Hematopoietic multipotent progenitor cell treated with erythropoietin and hydrocortisone succinate and interleukin-3 and kit ligand, for 17 days (in vitro differentiated cells): Measurements from ENCODE around the gene PAPOLB.
"Not testable (repeated sequence)": the region's sequence is repeated elsewhere in the genome, so short reads cannot be mapped to it uniquely, and the experiment has no call there.

Source experiments
- DNase-seq: peaks from one replicate; pipeline ENCODE4 v3.0.0-alpha.2; 2015; ENCODE audit warnings: low spot score

Gene PAPOLB

DNA sequence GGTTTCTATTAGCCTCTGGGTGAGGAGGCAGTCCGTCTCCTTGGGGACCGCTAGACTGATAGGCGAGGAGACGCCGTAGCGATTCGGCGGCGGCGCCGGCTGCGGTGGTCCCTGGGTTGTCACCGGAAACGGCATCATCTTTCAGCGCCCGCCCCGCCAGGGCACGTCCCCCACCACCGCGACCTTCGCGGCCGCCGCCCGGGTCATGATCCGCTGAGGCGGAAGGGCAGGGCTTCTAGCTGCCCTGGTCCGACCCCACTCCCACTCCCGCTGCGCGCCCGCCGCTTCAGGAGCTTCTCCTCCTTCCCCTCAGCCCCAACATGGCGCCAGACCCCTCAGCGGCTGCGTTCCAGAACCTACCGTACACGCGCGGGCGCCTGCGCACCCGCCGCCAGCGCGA lies at the start of gene PAPOLB:
Gene PAPOLB (minus strand): TSS at position 358 of the 400 bp plus-strand sequence. CDS start 220 bp downstream, at position 138.
- DNase-seq: no peak

DNA sequence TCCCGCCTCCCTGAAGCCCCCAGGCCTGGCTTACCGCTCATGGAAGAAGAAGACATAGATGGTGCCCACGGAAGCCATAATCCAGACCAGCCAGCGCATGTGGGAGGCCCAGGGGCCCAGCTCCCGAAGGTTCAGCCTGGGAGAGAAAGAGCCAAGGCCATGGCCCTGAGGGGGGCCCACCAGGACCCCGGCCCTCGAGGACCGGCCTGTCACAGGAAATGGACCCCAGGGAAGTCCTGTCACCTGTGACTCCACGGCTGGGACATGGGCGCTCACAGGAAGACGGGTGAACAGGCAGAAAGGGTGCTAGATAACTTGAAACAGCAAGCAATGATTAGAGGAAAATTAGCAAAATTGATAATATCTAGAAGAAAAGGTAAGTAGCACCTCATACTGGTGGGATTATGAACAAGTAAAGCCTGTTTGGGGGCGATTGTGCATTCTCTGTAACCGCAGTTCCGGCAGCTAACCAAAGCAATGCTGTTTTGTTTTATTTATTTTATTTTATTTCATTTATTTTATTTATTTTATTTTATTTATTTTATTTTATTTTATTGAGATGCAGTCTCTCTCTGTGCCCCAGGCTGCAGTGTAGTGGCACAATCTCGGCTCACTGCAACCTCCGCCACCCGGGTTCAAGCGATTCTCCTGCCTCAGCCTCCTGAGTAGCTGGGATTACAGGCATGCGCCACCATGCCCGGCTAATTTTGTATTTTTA lies 49.4 kb upstream of the PAPOLB start:
- no peak for DNase-seq

DNA sequence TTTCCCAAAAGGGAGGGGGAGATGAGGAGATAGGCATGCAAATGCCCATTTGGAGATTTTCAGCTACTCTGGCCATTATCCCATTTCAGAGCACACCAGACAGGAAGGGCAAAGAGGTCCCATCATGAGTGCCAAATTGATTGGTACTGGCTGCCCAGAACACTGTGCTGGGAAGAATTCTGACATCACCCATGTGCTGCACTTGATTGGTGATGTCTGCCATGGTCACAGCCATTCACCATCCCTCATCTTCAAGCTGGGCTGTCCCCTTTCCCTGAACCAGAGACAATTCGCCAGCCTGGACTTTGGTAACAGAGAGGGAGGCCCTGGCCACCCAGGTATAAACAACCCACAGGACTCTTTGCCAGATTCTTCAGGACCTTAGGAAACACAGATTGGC lies 44.9 kb upstream of the PAPOLB start:
- DNase-seq: no peak

DNA sequence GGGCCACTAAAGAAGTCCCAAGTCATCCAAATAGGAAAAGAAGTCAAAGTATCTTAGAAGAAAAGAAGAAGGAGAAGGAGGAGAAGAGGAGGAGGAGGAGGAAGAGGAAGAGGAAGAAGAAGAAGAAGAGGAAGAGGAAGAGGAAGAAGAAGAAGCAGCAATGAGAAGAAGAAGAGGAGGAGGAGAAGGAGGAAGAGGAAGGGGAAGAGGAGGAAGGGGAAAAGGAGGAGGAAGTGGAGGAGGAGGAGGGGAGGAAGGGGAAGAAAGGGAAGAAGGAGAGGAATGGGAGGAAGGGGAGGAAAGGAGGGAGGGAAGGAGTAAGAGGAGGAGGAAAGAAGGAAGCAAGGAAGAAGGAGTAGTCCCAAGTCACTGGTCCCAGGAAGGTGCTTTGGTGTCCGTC lies 43.3 kb upstream of the PAPOLB start:
- no peak for DNase-seq

DNA sequence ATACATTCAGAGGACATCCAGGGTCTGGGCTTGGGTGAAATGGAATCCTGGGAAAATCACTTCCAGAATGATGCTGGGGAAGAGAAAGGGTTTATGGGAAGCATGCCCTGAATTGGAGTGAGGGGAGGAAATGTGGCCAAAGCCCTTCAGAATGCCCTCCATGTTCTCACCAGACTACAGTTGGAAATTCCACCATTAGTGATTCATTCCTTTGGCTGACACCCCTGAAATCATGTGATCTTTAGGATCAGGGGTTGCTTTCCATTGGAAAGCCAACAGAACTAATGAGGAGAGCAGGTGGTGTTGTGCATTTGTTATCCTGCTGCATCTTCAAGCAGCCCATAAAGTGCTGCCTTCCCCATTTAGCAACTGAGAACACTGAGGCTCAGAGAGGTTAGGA lies 42.5 kb upstream of the PAPOLB start:
- DNase-seq: no peak

DNA sequence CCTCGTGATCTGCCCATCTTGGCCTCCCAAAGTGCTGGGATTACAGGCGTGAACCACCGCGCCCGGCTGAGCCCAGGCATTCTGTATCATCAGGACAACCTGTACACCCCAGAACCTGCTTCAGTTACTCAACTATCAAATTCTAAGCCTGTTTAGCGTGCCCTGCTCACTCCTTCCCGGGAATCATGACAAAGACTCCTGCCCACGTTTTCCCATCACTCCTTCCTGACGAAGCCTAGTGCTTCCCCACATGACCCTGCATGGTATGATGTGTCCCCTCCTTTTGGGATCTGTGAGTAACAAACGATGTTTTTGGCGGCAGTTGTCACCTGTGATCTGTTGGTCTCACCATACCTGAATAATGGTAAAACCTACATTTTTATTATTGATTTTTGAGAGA lies 33.9 kb upstream of the PAPOLB start:
- DNase-seq: no peak

DNA sequence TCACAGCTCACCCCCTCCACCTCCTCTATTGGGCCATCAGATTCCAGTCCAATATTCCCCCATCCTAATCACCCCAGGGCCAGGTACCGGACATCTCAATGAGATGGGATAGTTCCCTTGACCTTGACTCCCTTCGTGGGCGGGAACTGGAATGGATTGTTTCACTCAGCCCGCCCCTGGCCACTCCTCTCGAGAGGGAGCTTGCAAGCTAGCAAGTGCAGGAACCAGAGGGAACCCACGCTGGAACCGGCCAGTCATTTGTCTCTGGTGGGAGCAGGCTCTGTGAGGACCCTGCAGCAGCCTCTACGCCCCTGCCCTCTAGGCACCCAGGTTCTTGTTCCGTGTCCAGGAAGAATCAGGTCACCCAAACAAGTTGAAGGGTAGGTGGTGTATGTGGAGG lies 32.7 kb upstream of the PAPOLB start:
- DNase-seq: no peak

DNA sequence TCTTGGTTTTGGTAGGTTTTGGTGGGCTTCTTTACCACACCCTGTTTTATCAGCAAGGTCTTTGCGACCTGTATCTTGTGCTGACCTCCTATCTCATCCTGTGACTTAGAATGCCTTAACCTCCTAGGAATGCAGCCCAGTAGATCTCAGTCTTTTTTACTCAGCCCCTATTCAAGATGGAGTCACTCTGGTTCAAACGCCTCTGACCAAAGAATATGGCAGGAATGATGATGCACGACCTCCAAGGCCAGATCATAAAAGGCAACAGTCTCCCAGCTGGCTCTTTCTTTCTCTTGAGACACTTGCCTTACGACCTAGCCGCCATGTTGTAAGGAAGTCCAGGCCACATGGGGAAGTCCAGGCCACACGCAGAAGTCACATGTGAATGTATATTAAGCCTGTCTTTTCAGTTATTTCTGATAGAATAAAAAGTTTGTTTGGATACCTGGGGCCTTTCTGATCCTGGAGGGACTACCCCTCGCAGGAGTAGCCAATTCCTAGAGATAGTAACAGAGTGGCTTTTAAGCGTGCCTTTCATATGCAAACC lies 32.2 kb upstream of the PAPOLB start:
- no peak for DNase-seq

DNA sequence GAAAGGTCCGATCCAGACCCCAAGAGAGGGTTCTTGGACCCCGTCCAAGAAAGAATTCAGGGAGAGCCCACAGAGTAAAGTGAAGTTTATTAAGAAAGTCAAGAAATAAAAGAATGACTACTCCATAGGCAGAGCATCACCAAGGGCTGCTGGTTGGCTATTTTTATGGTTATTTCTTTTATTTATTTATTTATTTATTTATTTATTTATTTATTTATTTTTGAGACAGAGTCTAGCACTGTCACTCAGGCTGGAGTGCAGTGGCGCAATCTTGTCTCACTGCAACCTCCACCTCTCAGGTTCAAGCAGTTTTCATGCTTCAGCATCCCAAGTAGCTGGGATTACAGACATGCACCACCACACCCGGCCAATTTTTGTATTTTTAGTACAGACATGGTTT lies 31.4 kb upstream of the PAPOLB start:
- not testable (repeated sequence) for DNase-seq

DNA sequence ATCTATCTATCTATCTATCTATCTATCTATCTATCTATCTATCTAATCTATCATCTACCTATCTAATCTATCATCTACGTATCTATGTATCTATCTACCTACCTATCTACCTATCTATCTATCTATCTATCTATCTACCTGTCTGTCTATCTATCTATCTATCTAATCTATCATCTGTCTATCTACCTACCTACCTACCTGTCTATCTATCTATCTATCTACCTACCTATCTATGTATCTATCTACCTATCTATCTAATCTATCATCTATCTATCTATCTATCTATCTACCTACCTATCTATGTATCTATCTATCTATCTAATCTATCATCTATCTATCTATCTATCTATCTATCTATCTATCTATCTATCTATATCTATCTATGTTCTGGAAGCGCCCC lies 29.7 kb upstream of the PAPOLB start:
- DNase-seq: not testable (repeated sequence)

DNA sequence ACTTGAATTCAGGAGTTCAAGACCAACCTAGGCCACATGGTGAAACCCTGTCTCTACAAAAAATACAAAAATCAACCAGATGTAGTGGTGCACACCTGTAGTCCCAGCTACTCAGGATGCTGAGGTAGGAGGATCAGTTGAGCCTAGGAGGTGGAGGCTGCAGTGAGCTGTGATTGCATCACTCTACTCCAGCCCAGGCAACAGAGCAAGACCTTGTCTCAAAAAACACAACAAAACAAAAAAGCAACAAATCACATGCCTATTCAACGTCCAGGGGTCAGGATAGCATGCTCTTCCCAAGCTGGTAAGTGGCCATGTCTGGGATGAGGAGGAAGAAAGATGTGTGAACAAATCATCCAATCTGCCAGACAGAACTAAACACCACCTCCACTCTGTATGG lies 27.9 kb upstream of the PAPOLB start:
- no peak for DNase-seq

DNA sequence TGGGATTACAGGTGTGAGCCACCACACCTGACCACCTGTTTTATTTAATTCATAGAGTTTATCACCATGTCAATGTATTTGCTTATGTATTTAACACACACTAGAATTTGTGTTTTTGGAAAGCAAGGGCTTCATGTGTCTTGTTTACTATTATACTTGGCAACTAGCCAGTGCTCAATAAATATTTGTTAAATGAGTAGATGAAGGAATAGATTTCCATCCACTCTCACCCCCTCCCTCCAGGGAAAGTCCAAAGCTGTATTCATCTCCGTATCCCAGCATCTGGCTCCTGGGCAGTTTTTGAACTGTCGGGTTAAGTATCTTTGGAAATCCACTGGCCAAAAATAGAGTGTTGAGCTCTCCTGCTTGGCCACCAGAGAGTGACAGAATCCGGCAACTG lies 26.3 kb upstream of the PAPOLB start:
- DNase-seq: no peak

DNA sequence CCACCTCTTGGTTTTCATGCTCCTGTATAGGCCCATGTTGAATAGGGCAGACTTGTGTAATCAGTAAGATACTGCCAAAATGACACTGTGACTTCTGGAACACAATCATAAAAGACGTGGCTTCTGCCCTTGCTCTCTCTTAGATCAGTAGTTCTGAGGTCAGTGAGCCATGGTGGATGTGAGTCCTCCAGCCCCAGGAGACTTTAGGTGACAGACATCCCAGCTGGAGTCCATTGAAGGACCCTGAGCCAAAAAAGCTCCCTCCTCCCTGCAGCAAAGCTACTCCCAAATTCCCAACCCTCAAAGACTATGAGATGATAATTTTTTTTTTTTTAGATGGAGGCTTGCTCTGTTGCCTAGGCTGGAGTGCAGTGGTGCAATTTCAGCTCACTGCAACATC lies 24.8 kb upstream of the PAPOLB start:
- DNase-seq: no peak

DNA sequence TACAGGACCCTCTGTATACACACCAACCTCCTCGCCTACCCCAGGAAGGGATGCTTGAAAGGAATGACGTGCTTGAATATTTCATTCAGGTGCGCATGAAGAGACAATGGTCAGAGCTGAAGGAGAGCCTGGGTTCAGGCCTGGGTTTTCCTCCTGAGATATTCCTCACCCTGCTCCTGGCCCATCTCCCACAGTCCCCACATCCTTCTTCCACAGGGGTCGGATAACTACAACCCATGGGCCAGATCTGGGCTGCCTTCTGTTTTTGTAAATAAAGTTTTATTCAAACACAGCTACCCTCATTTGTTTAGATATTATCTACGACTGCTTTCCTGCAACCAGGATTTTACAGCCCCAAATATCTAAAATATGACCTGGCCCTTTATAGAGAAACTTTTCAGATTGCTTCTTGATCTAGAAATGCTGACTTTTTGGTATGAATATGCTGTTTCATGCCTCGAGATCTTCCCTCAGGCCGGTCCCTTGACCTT lies 23.5 kb upstream of the PAPOLB start:
- no peak for DNase-seq

DNA sequence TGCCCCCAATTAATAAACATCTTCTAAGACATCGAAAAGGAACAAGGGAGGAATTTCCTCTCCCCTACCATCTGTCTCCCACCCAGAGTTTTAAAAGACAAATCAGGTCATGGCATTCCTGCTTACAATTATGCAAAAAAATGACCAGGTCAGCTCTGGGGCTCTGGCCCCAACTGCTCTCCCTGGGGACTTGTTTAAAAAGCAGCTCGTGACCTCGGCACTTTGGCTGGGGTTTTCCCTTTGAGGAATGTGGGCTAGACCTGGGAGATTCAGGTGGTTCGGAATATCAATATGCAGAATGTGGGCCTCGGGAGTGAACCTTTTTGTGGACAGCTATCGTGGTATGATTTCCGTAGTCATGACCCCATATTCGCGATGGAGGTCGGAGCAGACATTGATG lies 22.3 kb upstream of the PAPOLB start:
- DNase-seq: no peak

DNA sequence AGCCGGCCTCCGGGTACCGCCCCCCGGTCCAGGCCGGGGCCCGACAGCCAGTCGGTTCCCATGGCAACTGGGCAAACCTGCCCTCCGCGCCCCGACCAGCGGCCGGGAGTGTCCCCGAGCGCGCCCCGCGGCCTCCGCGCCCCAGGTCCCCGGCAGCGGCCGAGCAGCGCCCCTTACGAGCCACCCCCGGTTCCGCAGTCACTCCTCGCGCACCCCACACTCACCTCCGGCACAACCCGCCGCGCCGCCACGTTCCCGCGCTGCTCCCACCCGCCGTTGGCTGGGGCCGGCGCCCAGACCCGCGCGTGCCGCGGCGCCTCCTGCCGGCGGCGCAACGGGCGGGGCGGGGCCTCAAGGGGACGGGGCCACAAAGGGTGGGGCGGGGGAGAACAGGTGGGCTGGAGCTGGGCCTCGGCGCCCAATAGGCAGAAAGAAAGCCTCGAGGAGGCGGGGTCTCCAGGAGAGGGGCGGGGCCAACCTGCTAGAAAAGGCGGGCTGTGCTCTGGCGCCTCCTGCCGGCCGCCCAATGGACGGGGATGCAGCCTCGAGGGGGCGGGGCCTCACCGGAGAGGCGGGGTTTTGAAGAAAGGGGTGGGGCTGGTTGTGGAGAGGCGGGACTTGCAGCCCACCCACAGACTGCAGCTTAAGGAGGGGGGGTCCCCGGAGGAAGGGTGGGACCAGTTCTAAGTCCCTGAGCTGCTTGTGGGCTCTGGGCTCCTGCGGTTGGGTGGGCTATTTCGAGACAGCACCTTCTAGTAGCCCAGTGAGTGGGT lies 21.7 kb upstream of the PAPOLB start, which contains the start of gene RADIL:
Gene RADIL (minus strand): TSS at position 345 of the 773 bp plus-strand sequence. CDS start 5,577 bp downstream, outside the sequence.
- peak; percentile 75 for DNase-seq

DNA sequence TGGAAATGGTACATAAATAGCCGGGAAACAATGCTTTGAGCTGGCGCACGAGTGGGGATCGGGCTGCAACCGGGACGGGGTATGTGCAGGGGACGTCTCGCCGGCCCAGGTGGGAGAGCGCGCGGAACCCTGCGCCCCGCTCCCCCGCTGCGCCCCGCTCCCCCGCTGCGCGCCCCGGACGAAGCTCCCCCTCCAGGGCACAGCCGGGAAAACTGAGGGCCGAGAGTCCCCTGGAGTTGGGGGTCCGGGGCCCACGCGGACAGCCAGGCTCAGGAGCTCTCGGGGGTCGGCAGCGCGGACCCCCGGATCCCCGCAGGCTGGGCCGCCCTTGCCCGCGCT lies 21.2 kb upstream of the PAPOLB start:
- no peak for DNase-seq

DNA sequence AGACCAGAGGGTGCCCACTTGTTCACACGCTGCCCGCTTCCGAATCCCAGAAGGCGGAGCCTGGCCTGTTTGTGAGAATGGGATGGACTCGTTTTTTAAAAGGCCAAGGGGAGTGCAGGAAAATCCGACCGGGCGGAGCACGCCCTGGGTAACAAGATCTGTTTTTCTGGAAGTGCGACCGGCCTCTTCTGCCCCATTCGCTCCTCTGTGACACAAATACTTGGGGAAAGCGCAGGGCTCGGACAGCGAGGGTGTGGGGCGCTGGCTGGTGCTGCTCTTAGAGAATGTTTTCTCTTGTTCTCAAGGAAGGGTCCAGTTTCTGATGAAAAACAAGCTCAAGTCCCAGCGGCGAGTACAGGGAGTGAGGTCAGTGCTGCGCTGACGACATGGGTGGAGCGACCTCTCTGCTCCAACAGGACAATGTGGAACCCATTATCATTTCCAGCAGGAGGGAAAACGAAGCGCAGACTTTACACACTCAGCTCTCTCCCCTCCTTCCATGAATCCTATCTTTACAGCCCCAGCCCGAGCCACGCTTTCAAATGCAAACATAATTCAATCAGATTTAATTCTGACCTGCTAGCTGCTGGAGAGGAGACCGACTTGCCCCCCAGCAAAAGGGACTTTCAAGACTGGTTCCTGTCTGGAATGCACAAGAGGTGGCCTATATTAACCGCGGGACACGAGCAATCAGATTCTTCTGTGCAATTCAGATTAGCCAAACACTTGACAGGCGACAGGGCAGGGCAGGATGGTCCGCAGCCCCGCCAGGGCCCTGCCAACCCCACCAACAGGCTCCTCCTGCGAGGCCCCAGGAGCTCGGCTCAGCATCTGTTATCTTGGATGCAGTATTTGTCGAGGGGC lies 20.6 kb upstream of the PAPOLB start:
- DNase-seq: no peak

DNA sequence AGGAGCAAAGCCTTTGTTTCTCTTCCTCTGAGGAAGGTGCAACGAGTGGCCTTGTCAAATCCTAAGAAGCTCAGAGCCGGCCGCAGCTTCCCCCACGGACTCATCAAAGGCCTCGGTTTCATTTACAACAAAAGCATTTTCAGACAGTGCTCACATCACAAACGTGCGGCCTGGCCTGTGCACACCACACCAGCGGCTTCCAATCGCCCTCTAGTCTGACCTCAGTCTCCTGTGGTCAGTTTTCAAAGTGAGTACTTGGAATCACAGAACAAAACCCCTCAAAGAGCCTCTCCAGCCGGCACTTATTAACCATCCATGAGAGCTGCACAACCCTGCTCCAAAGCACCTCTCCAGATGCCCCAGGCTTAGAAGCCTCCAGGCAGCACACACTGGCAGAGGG lies 18.4 kb upstream of the PAPOLB start:
- no peak for DNase-seq

DNA sequence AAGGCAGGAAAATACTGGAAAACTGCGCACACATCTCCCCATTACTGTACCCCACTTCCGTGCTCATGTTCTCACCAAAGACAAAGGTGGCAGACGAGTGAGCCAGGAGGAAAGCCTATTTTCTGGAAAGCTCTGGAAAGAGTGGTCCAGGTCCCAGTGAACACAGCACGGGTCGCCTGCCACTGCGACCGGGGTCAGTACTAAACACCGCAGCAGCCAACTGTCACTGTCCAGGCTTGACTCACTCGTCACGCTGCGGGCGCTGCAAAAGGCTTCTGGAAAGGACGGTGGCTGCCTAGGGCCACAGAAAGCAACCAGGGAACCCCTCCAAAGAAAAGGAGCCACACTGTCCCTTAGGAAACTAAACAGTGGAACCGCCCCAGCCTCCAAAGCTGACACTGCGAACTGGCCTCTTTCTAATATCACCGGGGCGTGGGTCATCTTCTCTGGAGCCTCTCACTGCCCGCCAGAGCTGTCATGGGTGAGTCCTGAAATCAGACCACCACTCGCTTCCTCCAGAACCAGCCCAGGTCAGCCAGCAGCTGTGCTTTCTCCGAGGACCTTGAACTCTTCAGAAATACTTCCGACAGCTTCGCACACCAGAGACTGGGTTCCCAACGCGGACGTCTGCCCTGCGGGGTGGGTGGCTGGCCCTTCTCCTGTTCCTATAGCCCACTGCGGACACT lies 17.7 kb upstream of the PAPOLB start:
- no peak for DNase-seq
